ENCODE results near the gene ATP4B.

ATP4B gene

DNA sequence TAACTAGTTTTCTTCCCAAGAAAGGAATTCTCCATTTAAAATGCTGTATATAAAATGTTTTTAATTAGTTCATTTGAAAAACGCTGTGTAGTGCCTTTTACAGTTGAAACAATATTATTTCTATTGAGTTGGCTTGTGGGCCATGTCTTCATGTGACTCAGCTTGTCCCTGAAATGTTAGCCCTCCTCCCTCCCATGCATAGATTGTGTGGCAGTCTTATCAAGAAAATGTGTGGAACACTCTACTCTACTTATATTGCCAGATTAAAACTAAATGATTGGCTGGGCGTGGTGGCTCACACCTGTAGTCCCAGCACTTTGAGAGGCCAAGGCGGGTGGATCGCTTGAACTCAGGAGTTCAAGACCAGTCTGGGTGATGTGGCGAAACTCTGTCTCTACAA lies 40.0 kb downstream of the ATP4B start:
- H3K4me3 ChIP-seq (ENCODE audit: low read length), result no peak overlapping the region
- no peak for TF ChIP-seq CTCF (conservative IDR thresholded peaks at IDR 0.05; ENCODE audit: low read depth, low read length)
- peak; percentile 14 for DNase-seq (ENCODE audit: low read depth)

DNA sequence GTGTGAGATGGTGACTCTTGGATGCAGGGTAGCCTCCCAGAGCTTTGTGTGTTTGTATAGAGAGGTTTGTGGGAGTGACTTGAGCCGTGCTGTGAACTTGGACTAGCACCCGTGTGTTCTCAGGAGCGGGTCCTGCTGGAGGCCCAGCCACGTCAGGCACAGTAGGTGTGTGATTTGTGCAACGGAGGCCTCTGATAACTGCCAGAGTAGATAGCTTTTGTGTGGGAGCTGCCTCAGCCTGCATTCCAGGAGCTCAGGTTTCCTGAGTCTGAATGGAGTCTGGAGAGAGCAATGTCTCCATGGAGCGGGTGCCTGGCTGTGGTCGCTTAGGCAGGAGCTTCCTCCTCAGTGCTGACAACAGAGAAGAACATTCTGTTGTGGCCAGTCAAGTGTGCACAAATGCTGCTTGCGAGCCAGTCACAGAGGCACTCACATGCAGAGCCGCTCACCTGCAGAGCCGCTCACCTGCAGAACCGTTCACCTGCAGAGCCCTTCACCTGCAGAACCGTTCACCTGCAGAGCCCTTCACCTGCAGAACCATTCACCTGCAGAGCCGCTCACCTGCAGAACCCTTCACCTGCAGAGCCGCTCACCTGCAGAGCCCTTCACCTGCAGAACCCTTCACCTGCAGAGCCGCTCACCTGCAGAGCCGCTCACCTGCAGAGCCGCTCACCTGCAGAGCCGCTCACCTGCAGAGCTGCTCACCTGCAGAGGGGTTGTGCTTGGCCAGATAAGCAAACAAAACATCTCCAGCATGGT lies 40.8 kb downstream of the ATP4B start:
- no peak for TF ChIP-seq CTCF (conservative IDR thresholded peaks at IDR 0.05; ENCODE audit: low read depth, low read length)
- no peak overlapping the region for H3K4me3 ChIP-seq (ENCODE audit: low read length)
- DNase-seq (ENCODE audit: low read depth), result peak; percentile 35

- no peak for TF ChIP-seq CTCF (conservative IDR thresholded peaks at IDR 0.05; ENCODE audit: low read depth, low read length)
- DNase-seq (ENCODE audit: low read depth), result peak; percentile 77
- H3K4me3 ChIP-seq (ENCODE audit: low read length), result no peak overlapping the region
Observed at GRCh38 chr13:113616281-113616906, 41.6 kb downstream of the ATP4B start.

- no peak overlapping the region for H3K4me3 ChIP-seq (ENCODE audit: low read length)
- DNase-seq (ENCODE audit: low read depth), result no peak
- no peak for TF ChIP-seq CTCF (conservative IDR thresholded peaks at IDR 0.05; ENCODE audit: low read depth, low read length)
Observed at GRCh38 chr13:113613789-113614379, 44.1 kb downstream of the ATP4B start.

DNA sequence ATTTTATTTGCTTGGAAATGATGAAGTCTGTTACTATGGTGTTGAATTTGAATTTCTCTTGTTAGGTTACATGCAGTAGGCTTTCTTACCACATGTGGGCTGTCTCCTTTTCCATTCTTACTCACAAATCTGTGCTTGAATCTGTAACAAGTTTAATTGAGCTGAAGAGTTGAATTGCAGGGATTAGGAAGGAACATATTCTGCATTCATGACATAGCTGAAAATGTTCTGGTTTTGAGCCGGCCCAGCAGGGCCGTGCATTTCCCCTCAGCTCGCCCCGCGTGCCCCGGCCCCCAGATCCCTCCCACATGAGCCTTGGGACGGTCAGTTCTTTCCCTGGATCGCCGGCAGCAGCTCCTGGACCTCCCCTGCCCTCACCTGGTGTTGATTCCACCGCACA lies 45.4 kb downstream of the ATP4B start:
- H3K4me3 ChIP-seq (ENCODE audit: low read length), result no peak overlapping the region
- TF ChIP-seq CTCF (conservative IDR thresholded peaks at IDR 0.05; ENCODE audit: low read depth, low read length), result peak; percentile 30
- DNase-seq (ENCODE audit: low read depth), result peak; percentile 72

GRCh38 chr13:113611996-113612395 lies 46.0 kb downstream of the ATP4B start:
- H3K4me3 ChIP-seq (ENCODE audit: low read length), result no peak overlapping the region
- DNase-seq (ENCODE audit: low read depth), result no peak
- no peak for TF ChIP-seq CTCF (conservative IDR thresholded peaks at IDR 0.05; ENCODE audit: low read depth, low read length)
